Activated CD4-positive, alpha-beta T cell treated with anti-CD3 and anti-CD28 coated beads, Interleukin-10, Interleukin-2, amounts not matched to agents 100 ng/mL and 50 ng/mL, durations not matched to agents 16 hours and 8 hours (primary cell): Measurements from ENCODE around the gene ZNF324B.
"Not testable (repeated sequence)": the region's sequence is repeated elsewhere in the genome, so short reads cannot be mapped to it uniquely, and the experiment has no call there.

Source experiments
- DNase-seq: peaks from one replicate; pipeline ENCODE4 v3.0.0-alpha.2; 2020

Gene ZNF324B

DNA sequence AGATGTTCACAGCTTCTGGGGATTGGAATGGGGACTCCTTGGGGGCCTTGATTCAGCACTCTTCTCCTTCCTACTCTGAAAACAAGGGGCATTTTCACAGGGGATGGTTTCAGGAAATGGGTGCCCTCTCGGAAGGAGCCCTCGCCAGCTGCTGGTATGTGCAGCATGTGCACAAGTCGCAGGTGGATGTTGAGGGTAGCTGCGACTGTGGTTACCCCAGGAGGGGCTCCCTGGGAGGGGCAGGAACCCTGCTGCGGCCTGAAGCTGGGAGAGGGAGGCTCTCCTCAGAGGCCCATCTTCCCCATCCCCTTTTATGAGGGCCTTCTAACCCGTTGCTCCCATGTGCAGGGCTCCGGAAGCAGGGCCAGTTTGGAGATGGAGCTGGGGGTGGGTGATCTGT is 30.9 kb downstream of the ZNF324B start:
- no peak for DNase-seq

DNA sequence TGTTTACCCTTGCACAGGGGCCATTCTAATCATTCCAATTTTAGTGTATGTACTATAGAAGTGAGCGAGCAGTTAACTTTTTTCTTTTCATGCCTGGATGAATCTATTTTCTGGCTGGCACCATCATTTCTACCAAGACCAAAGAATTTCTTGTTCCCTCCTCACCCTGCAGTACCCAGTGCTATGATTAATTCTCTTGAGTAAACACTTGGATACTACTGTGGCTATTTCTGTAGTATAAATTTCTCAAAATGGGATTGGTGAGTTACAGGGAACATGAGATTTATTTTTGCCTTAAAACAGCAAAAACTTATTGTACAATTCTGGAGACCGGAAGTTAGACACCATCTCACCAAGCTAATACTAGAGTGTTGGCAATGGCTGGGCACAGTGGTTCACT is 32.4 kb downstream of the ZNF324B start:
- DNase-seq: no peak

DNA sequence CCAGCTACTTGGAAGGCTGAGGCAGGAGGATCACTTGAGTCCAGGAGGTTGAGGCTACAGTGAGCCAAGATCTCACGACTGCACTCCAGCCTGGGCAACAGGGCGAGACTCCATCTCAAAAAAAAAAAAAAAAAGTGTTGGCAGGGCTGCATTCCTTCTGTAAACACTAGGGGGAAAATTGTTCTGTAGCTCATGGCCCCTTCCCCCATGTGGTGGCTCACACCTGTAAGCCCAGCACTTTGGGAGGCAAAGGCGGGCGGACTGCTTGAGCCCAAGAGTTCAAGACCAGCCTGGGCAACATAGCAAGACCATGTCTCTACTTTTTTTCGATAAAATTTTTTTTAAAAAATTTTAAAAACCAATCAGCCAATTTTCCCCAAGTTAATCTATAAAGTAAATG is 32.9 kb downstream of the ZNF324B start:
- not testable (repeated sequence) for DNase-seq

DNA sequence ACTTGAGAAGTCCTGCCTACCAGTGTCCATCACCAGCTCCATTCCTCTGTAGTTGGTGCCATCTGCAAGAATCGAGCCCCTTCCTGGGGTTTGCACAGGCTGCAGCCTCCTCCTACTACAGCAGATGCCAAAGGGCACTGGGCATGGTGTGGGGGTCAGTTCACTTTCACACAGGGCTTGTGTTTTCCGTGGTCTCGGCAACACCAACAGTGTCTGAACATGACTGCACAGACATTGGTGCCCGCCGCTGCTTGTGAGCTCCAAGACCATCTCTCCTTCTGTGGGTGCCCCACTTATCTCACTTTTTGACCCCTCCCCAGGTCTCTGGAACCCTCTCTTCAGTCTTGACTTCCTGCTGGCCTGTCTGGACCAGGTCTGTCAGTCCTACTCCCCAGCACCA is 40.0 kb downstream of the ZNF324B start:
- DNase-seq: no peak

DNA sequence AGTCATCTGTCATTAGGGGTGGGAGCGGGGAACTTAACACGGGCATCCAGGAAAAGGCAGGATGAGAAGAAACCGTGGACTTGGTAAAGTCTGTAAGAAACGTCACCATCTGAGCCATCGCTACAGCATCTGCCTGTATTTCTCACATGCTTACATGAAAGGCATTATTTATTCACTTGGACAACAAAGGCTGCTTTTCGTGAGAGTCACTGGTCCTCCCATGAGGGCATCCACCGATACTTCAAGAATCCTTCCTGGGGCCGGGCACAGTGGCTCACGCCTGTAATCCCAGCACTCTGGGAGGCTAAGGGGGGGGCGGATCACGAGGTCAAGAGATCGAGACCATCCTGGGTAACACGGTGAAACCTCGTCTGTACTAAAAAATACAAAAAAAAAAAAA is 40.8 kb downstream of the ZNF324B start:
- DNase-seq: no peak

DNA sequence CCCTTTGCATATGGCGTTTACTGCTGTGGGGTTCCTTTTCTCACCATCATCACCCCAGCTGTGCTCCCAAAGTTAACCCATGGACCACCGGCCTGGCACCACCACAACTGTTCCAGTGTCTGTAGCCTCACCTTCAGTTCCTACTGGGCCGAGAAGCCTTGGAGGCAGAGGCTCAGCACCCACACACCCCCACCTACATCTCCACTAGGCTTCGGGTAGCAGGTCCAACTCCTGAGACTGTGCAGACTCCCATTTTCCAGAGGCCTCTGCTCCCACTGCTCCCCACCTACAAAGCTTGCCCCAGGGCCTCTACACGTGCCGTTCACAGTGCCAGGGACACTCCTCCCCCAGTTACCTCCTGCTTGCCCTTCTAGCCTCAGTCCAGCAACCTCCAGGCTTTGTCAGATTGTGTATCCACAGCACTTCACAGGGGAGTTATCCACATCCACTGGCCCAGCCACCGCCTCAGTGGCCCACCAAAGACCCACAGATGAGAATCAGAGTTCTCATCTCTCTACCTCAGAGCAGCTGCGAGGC is 46.3 kb downstream of the ZNF324B start:
- DNase-seq: no peak

DNA sequence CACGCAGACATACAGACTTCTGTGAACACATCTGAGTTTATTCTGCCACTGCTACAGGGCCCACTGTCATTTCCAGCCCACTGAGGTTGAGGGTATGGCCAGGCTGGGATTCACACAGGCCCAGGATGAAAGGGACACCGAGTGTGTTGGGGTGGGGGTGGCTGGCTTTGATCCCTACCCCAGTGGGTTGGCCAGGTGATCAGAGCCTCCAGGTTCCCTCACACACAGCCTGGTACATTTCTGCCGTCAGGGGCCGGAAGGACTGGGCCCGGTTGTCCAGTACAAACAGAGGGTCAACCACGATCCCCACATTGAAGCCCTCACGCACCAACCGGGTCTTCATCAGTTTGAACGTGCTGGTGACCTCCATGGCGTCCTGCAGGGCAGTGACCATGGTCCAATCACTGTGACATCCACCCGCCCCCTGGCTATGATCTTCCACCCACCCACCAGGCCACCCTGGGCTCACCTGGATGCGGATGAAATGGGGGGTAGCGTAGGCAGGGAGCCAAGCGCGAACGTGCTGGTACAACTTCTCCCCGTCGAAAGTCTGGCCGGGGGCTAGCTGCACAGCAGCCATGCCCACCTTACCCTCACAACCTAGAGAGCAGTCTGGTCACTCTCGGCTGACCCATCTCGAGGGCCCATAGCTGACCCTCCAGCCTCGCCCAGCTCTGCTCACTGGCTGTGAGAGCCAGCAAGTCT is 47.0 kb downstream of the ZNF324B start:
- DNase-seq: no peak

DNA sequence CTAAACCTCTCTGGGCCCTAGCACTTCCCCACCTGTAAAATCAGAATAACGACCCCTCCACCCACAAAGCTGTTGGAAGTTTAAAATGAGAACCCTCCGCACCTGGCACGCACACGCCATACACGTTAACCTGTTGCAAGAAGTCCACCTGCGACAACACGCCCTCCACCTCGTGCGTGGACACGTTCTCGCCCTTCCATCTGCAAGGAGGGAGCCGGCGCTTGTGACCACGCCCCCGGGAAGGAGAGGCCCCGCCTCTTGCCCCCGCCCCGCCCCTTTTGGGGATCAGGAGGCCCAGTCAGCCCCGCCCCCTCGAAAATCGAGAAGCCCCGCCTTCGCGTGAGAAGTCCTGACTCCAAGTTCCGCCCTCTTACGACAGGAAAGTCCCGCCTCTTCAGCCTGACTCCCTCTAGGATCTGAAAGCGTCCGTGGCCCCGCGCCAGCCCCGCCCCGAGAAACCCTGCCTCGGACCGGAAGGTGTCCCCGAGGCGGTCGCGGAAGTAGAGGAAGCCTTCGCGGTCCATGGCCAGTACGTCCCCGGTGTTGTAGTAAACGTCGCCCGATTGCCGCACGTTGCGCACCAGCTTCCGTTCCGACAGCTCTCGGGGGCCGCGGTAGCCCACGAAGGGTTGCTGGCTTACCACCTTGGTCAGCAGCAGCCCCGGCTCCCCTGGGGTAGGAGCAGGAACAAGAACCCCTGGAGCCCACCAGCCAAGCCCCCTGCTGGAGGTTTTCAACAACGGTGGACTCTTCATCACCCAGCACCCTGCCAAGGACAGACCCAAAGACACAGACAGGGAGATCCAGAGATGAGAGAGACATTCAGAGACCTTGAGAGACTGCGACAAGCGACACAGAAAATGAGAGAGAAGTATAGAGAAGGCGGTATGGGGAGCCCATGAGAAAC is 47.9 kb downstream of the ZNF324B start:
- DNase-seq: peak; percentile 100

DNA sequence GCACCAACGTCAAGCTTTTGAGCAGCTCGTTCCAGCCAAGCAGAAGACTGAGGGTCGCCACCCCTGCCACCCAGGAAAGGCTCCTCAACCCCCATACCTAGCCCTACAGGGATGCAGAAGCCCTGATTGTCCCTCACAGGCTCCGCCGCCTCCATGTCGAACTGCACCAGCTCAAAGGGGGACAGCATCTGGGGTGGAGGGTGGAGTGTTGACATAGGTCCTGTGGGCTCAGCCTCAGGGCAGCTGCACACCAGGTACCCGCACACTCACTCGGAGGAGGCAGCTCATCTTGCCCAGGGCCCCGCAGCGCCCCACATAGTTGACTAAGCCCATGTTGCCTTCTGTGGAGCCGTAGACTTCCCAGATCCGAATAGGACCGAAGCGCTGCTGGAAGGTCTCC is 48.8 kb downstream of the ZNF324B start:
- DNase-seq: no peak
